Stomach (tissue), 9 donors: ENCODE data around the gene SLC4A3. TPM values are rescaled to one million over a fixed set of nuclear protein-coding genes. Genes with fewer than 3 reads are reported as not detected.
A peak's percentile ranks its signal among the peaks of the same experiment; 100 is the strongest.

Source experiments
- DNase-seq, 2 donors: peaks; one replicate each; pipeline versions ENCODE4 v3.0.0 to v3.0.0-alpha.2; 2013 to 2019
- H3K27ac ChIP-seq, 5 donors: fragments of 200-600 bp in 4 of 5; sonication (generic) in 4 of 5; one replicate each; pipeline ENCODE4 v1.5.1; 2013 to 2019; ENCODE audit warnings: mild to moderate bottlenecking in 1 of 5, moderate library complexity in 1 of 5
- H3K27me3 ChIP-seq, 3 donors: fragments of 200-600 bp; sonication (generic); one replicate each; pipeline ENCODE4 v1.5.1; 2017 to 2019; ENCODE audit warnings: mixed run types in 1 of 3
- H3K36me3 ChIP-seq, 4 donors: fragments of 200-600 bp; sonication (generic); 1 replicate in 3 of 4; 2 replicates in 1 of 4; pipeline ENCODE4 v1.5.1; 2016 to 2019
- H3K4me1 ChIP-seq, 4 donors: fragments of 200-600 bp; sonication (generic); one replicate each; pipeline ENCODE4 v1.5.1; 2016 to 2019
- H3K4me3 ChIP-seq, 4 donors: fragments of 200-600 bp; sonication (generic) in 3 of 4; one replicate each; pipeline ENCODE4 v1.5.1; 2016 to 2019; ENCODE audit warnings: mild to moderate bottlenecking in 1 of 4
- H3K9me3 ChIP-seq, 4 donors: fragments of 200-600 bp; sonication (generic); one replicate each; pipeline ENCODE4 v1.5.1; 2016 to 2019
- EP300 ChIP-seq: sonication (generic); formaldehyde crosslinking; IDR thresholded peaks from one replicate; pipeline ENCODE4 v1.6.1; 2017; ENCODE audit warnings: antibody characterized with exemption
- POLR2A ChIP-seq, 4 donors: fragments of 450-650 bp; IDR thresholded peaks; one replicate each; pipeline ENCODE4 v1.6.1; 2016; ENCODE audit warnings: antibody characterized with exemption in 4 of 4, control low read depth in 2 of 4, mild to moderate bottlenecking in 1 of 4, moderate library complexity in 1 of 4
- POLR2AphosphoS5 ChIP-seq, 3 donors: sonication (generic); formaldehyde crosslinking; IDR thresholded peaks; one replicate each; pipeline ENCODE4 v1.6.1; 2016; ENCODE audit warnings: antibody characterized with exemption in 3 of 3
- WGBS, 5 donors: extraction: QIAGEN DNeasy Blood & Tissue Kit in 3 of 5; methylation state at CpG; one replicate each; pipeline versions ENCODE4 v1.1.5 to v1.1.7; 2013 to 2018; 5-methylcytosine and 5-hydroxymethylcytosine counted together
- intact Hi-C: fragments of 100-400 bp; cut with DNase I; formaldehyde crosslinking; loops from one replicate; pipeline ENCODE4 v1.15.1; 2023; ENCODE audit warnings: low total_unique reads
- polyA plus RNA-seq, 3 donors: library from polyadenylated mRNA; stranded (reverse); fragments of 200-250 nt; gene quantifications; one replicate each; pipeline ENCODE4 v1.2.3, GENCODE V29; 2013
- total RNA-seq, 5 donors: library from RNA; depleted of rRNA; stranded (reverse); fragments of >200 nt; gene quantifications; one replicate each; pipeline versions ENCODE4 v1.1.0 to v1.2.3, GENCODE V29; 2014 to 2016
- TF ChIP-seq, protein P1 (sequence below), 7 experiments: fragments of 450-650 bp in 4 of 7; fragments of 200-600 bp in 3 of 7; sonication (generic) in 3 of 7; IDR thresholded peaks; one replicate each; pipeline ENCODE4 v1.5.1; 2016 to 2019; ENCODE audit warnings: antibody characterized with exemption in 7 of 7, control low read depth in 2 of 7, mild to moderate bottlenecking in 1 of 7
- donor health status: healthy with polysubstance abuse.
- donor health status: Bipolar disorder and iron deficiency.
- donor health status: healthy.

SLC4A3 gene
- total and polyA plus RNA-seq, 8 donors: 0.58 to 22.8 (median 1.6) TPM; not detected in 1

DNA sequence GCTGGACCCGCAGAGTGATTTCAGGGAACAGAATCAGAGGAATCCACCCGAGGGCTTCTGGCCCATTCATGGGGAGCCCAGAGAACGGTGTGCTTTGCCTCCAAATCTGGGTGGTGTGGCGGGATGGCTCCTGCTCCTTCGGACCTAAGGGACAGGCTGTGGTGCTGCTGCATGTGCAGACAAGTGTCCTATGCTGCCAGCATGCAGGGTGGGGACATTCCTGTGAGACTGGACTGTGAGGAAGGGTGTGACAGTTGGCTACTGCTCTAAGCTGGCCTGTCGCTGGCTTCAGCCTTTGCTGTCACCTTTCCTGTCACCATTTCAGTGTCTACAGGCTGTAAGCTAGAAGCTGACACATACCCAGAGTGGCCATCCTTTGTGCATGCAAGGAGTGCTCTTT lies 2.9 kb upstream of the SLC4A3 start:
- H3K4me3 ChIP-seq: no peak overlapping the region
- H3K9me3 ChIP-seq: no peaks in the 10 kb centered on the region
- H3K36me3 ChIP-seq: no peaks in the 10 kb centered on the region
- TF ChIP-seq POLR2AphosphoS5 (IDR thresholded peaks at IDR 0.05) (no peak), EP300 (no peak), POLR2A (IDR thresholded peaks at IDR 0.05) (no peak)
- TF ChIP-seq, protein P1, sequence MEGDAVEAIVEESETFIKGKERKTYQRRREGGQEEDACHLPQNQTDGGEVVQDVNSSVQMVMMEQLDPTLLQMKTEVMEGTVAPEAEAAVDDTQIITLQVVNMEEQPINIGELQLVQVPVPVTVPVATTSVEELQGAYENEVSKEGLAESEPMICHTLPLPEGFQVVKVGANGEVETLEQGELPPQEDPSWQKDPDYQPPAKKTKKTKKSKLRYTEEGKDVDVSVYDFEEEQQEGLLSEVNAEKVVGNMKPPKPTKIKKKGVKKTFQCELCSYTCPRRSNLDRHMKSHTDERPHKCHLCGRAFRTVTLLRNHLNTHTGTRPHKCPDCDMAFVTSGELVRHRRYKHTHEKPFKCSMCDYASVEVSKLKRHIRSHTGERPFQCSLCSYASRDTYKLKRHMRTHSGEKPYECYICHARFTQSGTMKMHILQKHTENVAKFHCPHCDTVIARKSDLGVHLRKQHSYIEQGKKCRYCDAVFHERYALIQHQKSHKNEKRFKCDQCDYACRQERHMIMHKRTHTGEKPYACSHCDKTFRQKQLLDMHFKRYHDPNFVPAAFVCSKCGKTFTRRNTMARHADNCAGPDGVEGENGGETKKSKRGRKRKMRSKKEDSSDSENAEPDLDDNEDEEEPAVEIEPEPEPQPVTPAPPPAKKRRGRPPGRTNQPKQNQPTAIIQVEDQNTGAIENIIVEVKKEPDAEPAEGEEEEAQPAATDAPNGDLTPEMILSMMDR (IDR thresholded peaks at IDR 0.05): no peak
- no peak for DNase-seq
- peaks cover 0 to 35% (median 23%) of the 10 kb centered on the region in 3 donors for H3K27me3 ChIP-seq
- H3K27ac ChIP-seq: no peak overlapping the region
- intact Hi-C loops: no loop called here
- 78 to 93% (median 83%) methylated on average over 4 to 6 of the region's 6 CpGs for WGBS, 5 donors
- H3K4me1 ChIP-seq: peaks cover 6 to 16% (median 8%) of the 10 kb centered on the region in 4 donors

DNA sequence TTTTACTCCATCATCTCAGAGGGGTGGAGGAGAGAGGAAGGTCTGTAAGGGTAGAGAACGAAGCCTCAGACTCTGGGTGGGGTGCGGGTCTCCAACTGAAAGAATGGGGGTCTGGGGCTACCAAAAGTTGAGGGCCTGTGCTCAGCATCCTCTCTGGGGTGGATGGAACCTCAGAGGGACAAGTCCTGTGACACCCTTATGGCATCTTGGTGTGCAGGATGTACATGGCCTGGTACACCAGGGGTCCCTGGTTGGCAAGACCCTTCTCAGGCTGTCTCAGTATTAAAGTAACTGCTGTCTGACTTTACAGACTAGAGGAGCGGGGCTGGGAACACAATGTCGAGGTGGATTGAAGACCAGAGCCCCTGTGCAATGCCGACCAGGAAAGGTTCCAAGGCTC lies 2.3 kb upstream of the SLC4A3 start:
- Histone ChIP-seq H3K27me3 (peaks cover 0 to 35% (median 23%) of the 10 kb centered on the region in 3 donors), H3K4me1 (peaks cover 6 to 16% (median 8%) of the 10 kb centered on the region in 4 donors), H3K36me3 (no peaks in the 10 kb centered on the region), H3K9me3 (no peaks in the 10 kb centered on the region), H3K4me3 (no peak overlapping the region), H3K27ac (no peak overlapping the region)
- TF ChIP-seq, protein P1 (IDR thresholded peaks at IDR 0.05): no peak
- TF ChIP-seq POLR2AphosphoS5 (IDR thresholded peaks at IDR 0.05) (no peak), POLR2A (IDR thresholded peaks at IDR 0.05) (no peak), EP300 (no peak)
- DNase-seq: no peak
- WGBS, 5 donors: 92 to 97% (median 94%) methylated on average over 5 of the region's 5 CpGs
- intact Hi-C loops: no loop called here

DNA sequence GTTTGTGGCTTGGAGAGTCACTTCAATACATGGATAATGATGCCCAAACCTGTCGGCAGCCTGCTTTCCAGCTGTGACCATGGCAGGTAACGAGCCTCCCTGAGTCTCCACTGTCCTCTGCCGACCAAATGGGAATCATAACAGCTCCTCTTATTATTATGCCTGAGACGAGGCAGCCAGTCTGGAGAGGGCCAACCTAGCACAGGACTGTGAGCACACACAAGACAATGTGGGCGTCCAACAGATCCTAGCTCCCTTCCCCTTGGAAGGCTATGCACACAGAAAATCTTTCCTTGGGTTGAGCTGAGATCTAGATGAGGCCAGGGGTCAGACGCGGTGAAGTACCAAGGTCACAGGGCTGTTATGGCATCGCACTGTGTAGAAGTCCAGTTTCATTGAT lies 890 bp upstream of the SLC4A3 start:
- peaks cover 0 to 35% (median 23%) of the 10 kb centered on the region in 3 donors for H3K27me3 ChIP-seq
- DNase-seq: no peak
- H3K36me3 ChIP-seq: no peaks in the 10 kb centered on the region
- no peak overlapping the region for H3K4me3 ChIP-seq
- no peak overlapping the region for H3K27ac ChIP-seq
- intact Hi-C loops: no loop called here
- TF ChIP-seq, protein P1 (IDR thresholded peaks at IDR 0.05): no peak
- TF ChIP-seq POLR2A (IDR thresholded peaks at IDR 0.05): no peak
- TF ChIP-seq EP300: no peak
- no peak for TF ChIP-seq POLR2AphosphoS5 (IDR thresholded peaks at IDR 0.05)
- H3K9me3 ChIP-seq: no peaks in the 10 kb centered on the region
- peaks cover 6 to 16% (median 8%) of the 10 kb centered on the region in 4 donors for H3K4me1 ChIP-seq
- 74 to 90% (median 76%) methylated on average over 8 of the region's 8 CpGs for WGBS, 5 donors

DNA sequence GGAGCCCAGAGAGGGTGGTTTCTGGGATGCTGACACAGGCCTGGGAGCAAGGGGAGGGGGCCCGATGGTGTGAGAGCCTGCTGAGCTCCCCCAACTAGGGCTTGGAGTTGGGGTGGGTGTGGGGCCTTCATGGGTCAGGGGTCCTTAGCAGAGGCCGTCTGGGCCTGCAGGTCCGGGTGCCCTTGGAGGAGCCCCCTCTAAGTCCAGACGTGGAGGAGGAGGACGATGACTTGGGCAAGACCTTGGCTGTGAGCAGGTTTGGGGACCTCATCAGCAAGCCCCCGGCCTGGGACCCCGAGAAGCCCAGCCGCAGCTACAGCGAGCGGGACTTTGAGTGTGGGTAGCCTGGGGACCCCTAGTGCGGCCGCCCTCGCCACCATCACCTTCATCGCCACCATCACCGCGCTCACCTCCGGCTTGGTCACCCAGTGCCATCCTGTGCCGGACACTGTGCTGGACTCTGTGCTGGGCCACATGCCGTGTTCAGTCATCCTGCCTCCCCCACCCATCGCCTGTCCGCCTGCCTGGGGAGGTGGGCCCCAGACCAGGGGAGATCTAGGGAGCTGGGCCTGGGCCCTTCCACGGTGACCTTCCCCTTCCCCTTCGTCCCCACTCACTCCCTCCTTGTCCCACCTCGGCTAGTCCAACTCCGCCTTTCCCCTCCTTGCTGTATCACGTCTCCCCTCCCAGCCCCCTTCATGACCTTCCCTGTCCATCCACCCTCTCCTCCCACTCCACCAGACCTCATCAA lies 980 bp downstream of the SLC4A3 start:
- H3K9me3 ChIP-seq: no peaks in the 10 kb centered on the region
- DNase-seq: no peak
- intact Hi-C loops: no loop called here

More for the DNA sequence above, 980 bp downstream of the SLC4A3 start:
- Histone ChIP-seq H3K4me3 (peak overlapping the region; percentile 57 to 72 (median 60)), H3K27me3 (peaks cover 0 to 35% (median 23%) of the 10 kb centered on the region in 3 donors), H3K36me3 (no peaks in the 10 kb centered on the region), H3K4me1 (peaks cover 6 to 16% (median 8%) of the 10 kb centered on the region in 4 donors), H3K27ac (no peak overlapping the region)
- TF ChIP-seq, protein P1 (IDR thresholded peaks at IDR 0.05): no peak
- TF ChIP-seq POLR2AphosphoS5 (IDR thresholded peaks at IDR 0.05) (no peak), EP300 (no peak), POLR2A (IDR thresholded peaks at IDR 0.05) (no peak)
- 83 to 89% (median 85%) methylated on average over 25 to 26 of the region's 26 CpGs for WGBS, 5 donors
